Right lobe of liver (tissue), 4 donors: ENCODE results near the gene NT5DC4.

Experiments used
- CTCF ChIP-seq, 4 donors: fragments of 200-600 bp in 3 of 4; fragments of 450-650 bp in 1 of 4; IDR thresholded peaks; one replicate each; pipeline versions ENCODE4 v1.5.1 to v1.8.0; 2016 to 2022; ENCODE audit warnings: antibody characterized with exemption in 4 of 4, mild to moderate bottlenecking in 2 of 4
- POLR2A ChIP-seq: fragments of 450-650 bp; IDR thresholded peaks from one replicate; pipeline ENCODE4 v1.6.1; 2017; ENCODE audit warnings: antibody characterized with exemption, mild to moderate bottlenecking
- donor health status: DM: no; HTN: no; CAD: no.
- donor health status: DM: no; HTN: no; CAD: no.
- donor health status: DM: no; HTN: yes; CAD: no.

GRCh38 chr2:112788653-112789052 is 67.8 kb downstream of the NT5DC4 start:
- TF ChIP-seq CTCF (IDR thresholded peaks at IDR 0.05) (no peak), POLR2A (no peak)
